Kidney epithelial cell (primary cell): ENCODE measurements around the gene UBE2K. TPM values are rescaled to one million over a fixed set of nuclear protein-coding genes. Genes with fewer than 3 reads are reported as not detected.

Experiments
- DNase-seq: peaks from one replicate; pipeline ENCODE4 v3.0.0-alpha.2; 2010; ENCODE audit warnings: low read depth
- H3K27me3 ChIP-seq: 2 replicates; pipeline ENCODE4 v1.6.0; 2011; ENCODE audit warnings: low read length; ENCODE audit not compliant: control insufficient read depth, insufficient read depth
- H3K36me3 ChIP-seq: 2 replicates; pipeline ENCODE4 v1.5.1; 2011; ENCODE audit warnings: low read length; ENCODE audit not compliant: control insufficient read depth, insufficient read depth
- H3K4me3 ChIP-seq: 2 replicates; pipeline ENCODE4 v1.5.1; 2011; ENCODE audit warnings: low read depth, mild to moderate bottlenecking, control low read depth, low read length
- total RNA-seq: library from RNA; depleted of rRNA; stranded (reverse); fragments of >200 nt; gene quantifications from 2 replicates; pipeline ENCODE4 v1.2.3, GENCODE V29; 2015
- TF ChIP-seq, protein P1 (sequence below): IDR thresholded peaks from 2 replicates; pipeline ENCODE4 v1.5.1; 2011; ENCODE audit warnings: mild to moderate bottlenecking, moderate library complexity, low read length, control low read depth, inconsistent platforms; ENCODE audit not compliant: insufficient read depth, poor library complexity, severe bottlenecking

Gene UBE2K
- total RNA-seq, 1 donor from 2014 or later: 24.9 TPM

- Histone ChIP-seq H3K36me3 (no peaks in the 10 kb centered on the region), H3K27me3 (no peaks in the 10 kb centered on the region)
- no peak for DNase-seq
Observed at GRCh38 chr4:39745920-39746319, 48.0 kb downstream of the UBE2K start.

DNA sequence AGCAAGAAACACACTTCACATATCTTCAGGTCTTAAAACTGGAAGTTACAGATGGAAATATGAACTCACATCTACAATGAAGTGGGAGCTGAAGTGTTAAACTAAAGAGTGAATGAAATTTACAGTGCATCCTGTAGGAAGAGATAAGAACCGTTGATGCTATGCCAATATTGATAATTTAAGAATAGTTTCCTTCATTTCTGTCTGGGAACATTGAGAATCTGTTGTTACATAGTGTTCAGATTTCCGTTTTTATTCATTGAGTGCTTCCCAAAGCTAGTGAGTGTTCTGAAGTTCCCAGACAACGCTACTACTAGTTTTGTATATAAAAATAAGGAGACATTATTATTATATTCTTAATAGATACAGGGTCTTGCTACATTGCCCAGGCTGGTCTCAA, 52.3 kb downstream of the UBE2K start:
- Histone ChIP-seq H3K36me3 (no peaks in the 10 kb centered on the region), H3K4me3 (no peak overlapping the region), H3K27me3 (no peaks in the 10 kb centered on the region)
- DNase-seq: no peak
- TF ChIP-seq, protein P1, sequence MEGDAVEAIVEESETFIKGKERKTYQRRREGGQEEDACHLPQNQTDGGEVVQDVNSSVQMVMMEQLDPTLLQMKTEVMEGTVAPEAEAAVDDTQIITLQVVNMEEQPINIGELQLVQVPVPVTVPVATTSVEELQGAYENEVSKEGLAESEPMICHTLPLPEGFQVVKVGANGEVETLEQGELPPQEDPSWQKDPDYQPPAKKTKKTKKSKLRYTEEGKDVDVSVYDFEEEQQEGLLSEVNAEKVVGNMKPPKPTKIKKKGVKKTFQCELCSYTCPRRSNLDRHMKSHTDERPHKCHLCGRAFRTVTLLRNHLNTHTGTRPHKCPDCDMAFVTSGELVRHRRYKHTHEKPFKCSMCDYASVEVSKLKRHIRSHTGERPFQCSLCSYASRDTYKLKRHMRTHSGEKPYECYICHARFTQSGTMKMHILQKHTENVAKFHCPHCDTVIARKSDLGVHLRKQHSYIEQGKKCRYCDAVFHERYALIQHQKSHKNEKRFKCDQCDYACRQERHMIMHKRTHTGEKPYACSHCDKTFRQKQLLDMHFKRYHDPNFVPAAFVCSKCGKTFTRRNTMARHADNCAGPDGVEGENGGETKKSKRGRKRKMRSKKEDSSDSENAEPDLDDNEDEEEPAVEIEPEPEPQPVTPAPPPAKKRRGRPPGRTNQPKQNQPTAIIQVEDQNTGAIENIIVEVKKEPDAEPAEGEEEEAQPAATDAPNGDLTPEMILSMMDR: no peak

More at GRCh38 chr4:39745920-39746319, 48.0 kb downstream of the UBE2K start:
- H3K4me3 ChIP-seq: no peak overlapping the region
- TF ChIP-seq, protein P1: no peak

- Histone ChIP-seq H3K4me3 (no peak overlapping the region), H3K27me3 (no peaks in the 10 kb centered on the region), H3K36me3 (peaks cover 3% of the 10 kb centered on the region)
- no peak for DNase-seq
- TF ChIP-seq, protein P1: no peak
Observed at GRCh38 chr4:39754309-39754708, 56.4 kb downstream of the UBE2K start.

- TF ChIP-seq, protein P1: no peak
- no peak for DNase-seq
- Histone ChIP-seq H3K4me3 (no peak overlapping the region), H3K36me3 (peaks cover 3% of the 10 kb centered on the region), H3K27me3 (no peaks in the 10 kb centered on the region)
Observed at GRCh38 chr4:39756159-39756558, 58.2 kb downstream of the UBE2K start.

GRCh38 chr4:39758176-39758575, 60.2 kb downstream of the UBE2K start:
- TF ChIP-seq, protein P1: no peak
- no peak for DNase-seq
- Histone ChIP-seq H3K36me3 (peaks cover 3% of the 10 kb centered on the region), H3K27me3 (no peaks in the 10 kb centered on the region), H3K4me3 (no peak overlapping the region)

GRCh38 chr4:39759569-39759968, 61.6 kb downstream of the UBE2K start:
- Histone ChIP-seq H3K36me3 (peaks cover 3% of the 10 kb centered on the region), H3K27me3 (no peaks in the 10 kb centered on the region), H3K4me3 (no peak overlapping the region)
- TF ChIP-seq, protein P1: no peak
- DNase-seq: no peak
